ENCODE data around the gene SLC29A1. TPM values are rescaled to one million over a fixed set of nuclear protein-coding genes. Genes with fewer than 3 reads are reported as not detected.

Gene SLC29A1
- polyA plus RNA-seq, 2 of the 4 experiments (the other 2 are of a cell fraction), result 45.6 to 72.3 TPM

GRCh38 chr6:44221291-44221960 is 2.0 kb upstream of the SLC29A1 start:
- peak overlapping the region; percentile 67 to 98; a peak in 5 of 6 replicates for H3K27ac ChIP-seq
- no peak overlapping the region for H3K4me3 ChIP-seq

GRCh38 chr6:44221961-44222335 is 1.4 kb upstream of the SLC29A1 start:
- ATAC-seq (peak in 1 of 2 experiments; percentile 1; a peak in 3 of 6 replicates), DNase-seq (ENCODE audit: low read depth in 1 of 2, low spot score in 1 of 2) (no peak), FAIRE-seq (no peak)
- no peak overlapping the region for H3K4me3 ChIP-seq
- peak overlapping the region; percentile 67 to 98 for H3K27ac ChIP-seq
- H3K9me3 ChIP-seq, result no peaks in the 10 kb centered on the region
- ChIA-PET CTCF (interaction anchor here (0.7 to 9.2 kb wide), 13 partner anchors 8 to 101 kb away, joined by 3 to 111 read pairs (median 5); partner anchors contain the start of gene HSP90AB1), POLR2A (interaction anchor here (1.6 kb wide), 1 partner anchor 24 kb away, joined by 14 read pairs; the partner anchor contains the start of gene HSP90AB1)
- H3K4me2 ChIP-seq, result peak overlapping the region; percentile 93
- TF ChIP-seq MYC (IDR thresholded peaks at IDR 0.05; ENCODE audit: borderline replicate concordance, low read length) (no peak), PHF8 (IDR thresholded peaks at IDR 0.05; ENCODE audit: borderline replicate concordance, low read depth) (no peak), POLR2A (IDR thresholded peaks at IDR 0.05; ENCODE audit: low read length) (no peak), POLR2AphosphoS2 (conservative IDR thresholded peaks at IDR 0.05; ENCODE audit: low read length) (no peak), NFE2L2 (conservative IDR thresholded peaks at IDR 0.05; ENCODE audit: low read length) (no peak)
- peaks cover 73% of the 10 kb centered on the region for H3K4me1 ChIP-seq
- no CpG with 5 or more reads among the region's 2 CpGs for WGBS (ENCODE audit: missing lambda C conversion rate)

More at GRCh38 chr6:44221291-44221960, 2.0 kb upstream of the SLC29A1 start:
- DNase-seq (ENCODE audit: low read depth in 1 of 2, low spot score in 1 of 2), result peak; percentile 60 to 87
- no peak for FAIRE-seq
- peak; percentile 47 to 77 for ATAC-seq
- 0% methylated on average over 2 of the region's 4 CpGs for WGBS (ENCODE audit: missing lambda C conversion rate)
- Histone ChIP-seq H3K4me2 (peak overlapping the region; percentile 93), H3K9me3 (no peaks in the 10 kb centered on the region), H3K4me1 (peaks cover 68% of the 10 kb centered on the region)
- POLR2A ChIA-PET, result interaction anchor here (1.6 kb wide), 1 partner anchor 25 kb away, joined by 14 read pairs; the partner anchor contains the start of gene HSP90AB1
- CTCF ChIA-PET, result interaction anchor here (0.7 to 9.2 kb wide), 13 partner anchors 8 to 100 kb away, joined by 3 to 111 read pairs (median 5); partner anchors contain the start of gene HSP90AB1
- TF ChIP-seq ESRRA (IDR thresholded peaks at IDR 0.05; ENCODE audit: borderline replicate concordance, low read length), result no peak
- no peak for TF ChIP-seq KDM5A (IDR thresholded peaks at IDR 0.05)
- TF ChIP-seq NFE2L2 (conservative IDR thresholded peaks at IDR 0.05; ENCODE audit: low read length), result no peak
- TF ChIP-seq FOSB (CRISPR knock-in tag; IDR thresholded peaks at IDR 0.05), result no peak
- no peak for TF ChIP-seq NPAS2 (CRISPR knock-in tag; IDR thresholded peaks at IDR 0.05; ENCODE audit: borderline replicate concordance)
- TF ChIP-seq RAD21 (conservative IDR thresholded peaks at IDR 0.05 in 1 of 2, IDR thresholded peaks at IDR 0.05 in 1 of 2), result peak; percentile 47 to 52; a peak in 4 of 5 replicates
- TF ChIP-seq RFX5 (IDR thresholded peaks at IDR 0.05), result no peak
- peak; percentile 29; the same call in 1 of the 2 replicates for TF ChIP-seq MAX (IDR thresholded peaks at IDR 0.05)
- peak; percentile 45; the same call in 2 of the 3 replicates for TF ChIP-seq CTCF (IDR thresholded peaks at IDR 0.05)
- TF ChIP-seq CBX2 (IDR thresholded peaks at IDR 0.05; ENCODE audit: borderline replicate concordance, low read depth), result no peak

GRCh38 chr6:44222486-44223318 is 693 bp upstream of the SLC29A1 start:
- peaks cover 71% of the 10 kb centered on the region for H3K4me1 ChIP-seq
- no peak for FAIRE-seq
- ChIA-PET POLR2A (interaction anchor here (1.6 to 2.0 kb wide), 2 partner anchors 24 to 25 kb away, joined by 14 to 16 read pairs; partner anchors contain the start of gene HSP90AB1), CTCF (interaction anchor here (1.5 to 9.2 kb wide), 4 partner anchors 13 to 71 kb away, joined by 3 to 111 read pairs (median 4); no protein-coding TSS in a partner anchor)
- H3K4me3 ChIP-seq, result peak overlapping the region; percentile 60
- no peaks in the 10 kb centered on the region for H3K9me3 ChIP-seq
- DNase-seq (ENCODE audit: low read depth in 1 of 2, low spot score in 1 of 2), result peak in 1 of 2 experiments; percentile 62
- 14% methylated on average over 18 of the region's 26 CpGs for WGBS (ENCODE audit: missing lambda C conversion rate)
- H3K27ac ChIP-seq, result peak overlapping the region; percentile 67 to 98
- peak; percentile 10 to 39 for ATAC-seq
- TF ChIP-seq CHD4 (IDR thresholded peaks at IDR 0.05; ENCODE audit: borderline replicate concordance), result no peak
- TF ChIP-seq POLR2AphosphoS2 (conservative IDR thresholded peaks at IDR 0.05; ENCODE audit: low read length), result no peak
- TF ChIP-seq ZSCAN20 (CRISPR knock-in tag; IDR thresholded peaks at IDR 0.05), result no peak
- TF ChIP-seq PHF8 (IDR thresholded peaks at IDR 0.05; ENCODE audit: borderline replicate concordance, low read depth), result no peak
- no peak for TF ChIP-seq TP53 (CRISPR knock-in tag; IDR thresholded peaks at IDR 0.05)
- TF ChIP-seq RNF2 (IDR thresholded peaks at IDR 0.05; ENCODE audit: borderline replicate concordance, low read depth), result no peak
- peak overlapping the region; percentile 93 for H3K4me2 ChIP-seq
